Tibial nerve (tissue), 4 donors: ENCODE results near the gene BAG1. TPM values are rescaled to one million over a fixed set of nuclear protein-coding genes. Genes with fewer than 3 reads are reported as not detected.

Source experiments
- DNase-seq, 2 donors: peaks; one replicate each; pipeline ENCODE4 v3.0.0-alpha.2; 2019; ENCODE audit warnings: low spot score in 2 of 2
- H3K27ac ChIP-seq, 4 donors: fragments of 200-600 bp; sonication (generic) in 3 of 4; one replicate each; pipeline ENCODE4 v1.5.1; 2017 to 2019; ENCODE audit warnings: mild to moderate bottlenecking in 1 of 4
- H3K27me3 ChIP-seq, 2 donors: fragments of 200-600 bp; sonication (generic) in 1 of 2; one replicate each; pipeline versions ENCODE4 v1.5.1 to v1.6.0; 2017 to 2019
- H3K36me3 ChIP-seq, 3 donors: fragments of 200-600 bp; sonication (generic); one replicate each; pipeline ENCODE4 v1.5.1; 2018 to 2019
- H3K4me1 ChIP-seq, 4 donors: fragments of 200-600 bp; sonication (generic) in 3 of 4; one replicate each; pipeline ENCODE4 v1.5.1; 2017 to 2019
- H3K4me3 ChIP-seq, 4 donors: fragments of 200-600 bp; sonication (generic) in 3 of 4; one replicate each; pipeline ENCODE4 v1.5.1; 2017 to 2019; ENCODE audit warnings: mild to moderate bottlenecking in 1 of 4, moderate library complexity in 1 of 4
- H3K9me3 ChIP-seq, 4 donors: fragments of 200-600 bp; sonication (generic) in 3 of 4; one replicate each; pipeline ENCODE4 v1.5.1; 2017 to 2019
- CTCF ChIP-seq, 5 experiments: fragments of 200-600 bp in 3 of 5; fragments of 450-650 bp in 2 of 5; sonication (generic) in 3 of 5; IDR thresholded peaks; one replicate each; pipeline ENCODE4 v1.5.1; 2016 to 2019; ENCODE audit warnings: antibody characterized with exemption in 5 of 5, mild to moderate bottlenecking in 3 of 5, moderate library complexity in 2 of 5
- EP300 ChIP-seq, 2 donors: sonication (generic); formaldehyde crosslinking; IDR thresholded peaks; one replicate each; pipeline ENCODE4 v1.6.1; 2017; ENCODE audit warnings: antibody characterized with exemption in 2 of 2, mild to moderate bottlenecking in 1 of 2
- POLR2A ChIP-seq, 2 donors: fragments of 450-650 bp; IDR thresholded peaks; one replicate each; pipeline ENCODE4 v1.6.1; 2017; ENCODE audit warnings: antibody characterized with exemption in 2 of 2, mild to moderate bottlenecking in 2 of 2, moderate library complexity in 2 of 2
- WGBS, 2 donors: methylation state at CpG; one replicate each; pipeline ENCODE4 v1.1.5; 2018; 5-methylcytosine and 5-hydroxymethylcytosine counted together
- total RNA-seq, 4 donors: library from RNA; depleted of rRNA; stranded (reverse); fragments of >200 nt; gene quantifications; one replicate each; pipeline ENCODE4 v1.1.0, GENCODE V29; 2016

The BAG1 gene
- total RNA-seq, 4 donors from 2014 or later = 108 to 134 (median 123) TPM

DNA sequence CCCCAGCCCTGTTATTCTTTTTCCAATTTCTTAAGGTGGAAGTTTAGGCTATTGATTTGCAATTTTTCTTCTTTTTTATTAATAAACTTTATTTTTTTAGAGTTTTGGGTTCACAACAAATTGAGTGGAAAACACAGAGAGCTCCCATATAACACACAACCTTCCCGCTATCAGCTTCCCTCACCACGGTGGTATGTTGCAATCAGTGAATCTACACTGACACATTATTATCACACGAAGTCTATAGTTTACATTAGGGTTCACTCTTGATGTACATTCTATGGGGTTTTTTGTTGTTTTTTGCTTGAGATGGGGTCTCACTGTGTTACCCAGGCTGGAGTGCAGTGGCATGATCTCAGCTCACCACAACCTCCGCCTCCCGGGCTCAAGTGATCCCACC, 21.0 kb upstream of the BAG1 start:
- Histone ChIP-seq H3K4me1 (peaks cover 0 to 25% (median 8%) of the 10 kb centered on the region in 4 donors), H3K27ac (no peak overlapping the region), H3K9me3 (no peaks in the 10 kb centered on the region), H3K36me3 (peaks cover 0 to 54% (median 0%) of the 10 kb centered on the region in 3 donors), H3K27me3 (no peaks in the 10 kb centered on the region), H3K4me3 (no peak overlapping the region)
- DNase-seq = no peak
- WGBS, 2 donors = 80 to 81% methylated on average over 5 of the region's 5 CpGs
- TF ChIP-seq CTCF (IDR thresholded peaks at IDR 0.05) = no peak
- no peak for TF ChIP-seq EP300 (IDR thresholded peaks at IDR 0.05)
- no peak for TF ChIP-seq POLR2A (IDR thresholded peaks at IDR 0.05)

GRCh38 chr9:33277484-33277883, 13.0 kb upstream of the BAG1 start:
- no peak for DNase-seq
- WGBS, 2 donors = 96 to 99% methylated on average over 4 of the region's 4 CpGs
- Histone ChIP-seq H3K4me1 (no peaks in the 10 kb centered on the region), H3K27me3 (no peaks in the 10 kb centered on the region), H3K4me3 (no peak overlapping the region), H3K9me3 (no peaks in the 10 kb centered on the region), H3K36me3 (peaks cover 0 to 99% (median 27%) of the 10 kb centered on the region in 3 donors), H3K27ac (no peak overlapping the region)
- TF ChIP-seq POLR2A (IDR thresholded peaks at IDR 0.05) = no peak

DNA sequence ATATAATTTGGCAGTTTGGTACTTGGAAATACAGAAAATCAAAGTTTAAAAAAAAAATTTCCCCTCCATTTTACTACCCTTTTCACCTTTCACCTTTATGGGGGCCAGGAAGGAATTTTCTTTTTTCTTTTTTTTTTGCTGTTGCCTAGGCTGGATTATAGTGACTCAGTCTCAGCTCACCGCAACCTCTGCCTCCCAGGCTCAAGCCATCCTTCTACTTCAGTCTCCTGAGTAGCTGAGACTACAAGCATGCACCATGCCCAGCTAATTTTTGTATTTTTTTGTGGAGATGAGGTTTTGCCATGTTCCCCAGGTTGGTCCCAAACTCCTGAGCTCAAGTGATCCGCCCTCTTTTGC, 9.4 kb upstream of the BAG1 start:
- no peak overlapping the region for H3K27ac ChIP-seq
- no peak for DNase-seq
- 90 to 96% methylated on average over 2 of the region's 2 CpGs for WGBS, 2 donors
- peaks cover 3 to 100% (median 43%) of the 10 kb centered on the region in 3 donors for H3K36me3 ChIP-seq
- no peaks in the 10 kb centered on the region for H3K4me1 ChIP-seq
- no peaks in the 10 kb centered on the region for H3K27me3 ChIP-seq
- no peaks in the 10 kb centered on the region for H3K9me3 ChIP-seq
- H3K4me3 ChIP-seq = no peak overlapping the region
- TF ChIP-seq CTCF (IDR thresholded peaks at IDR 0.05) (no peak), EP300 (IDR thresholded peaks at IDR 0.05) (no peak), POLR2A (IDR thresholded peaks at IDR 0.05) (no peak)

DNA sequence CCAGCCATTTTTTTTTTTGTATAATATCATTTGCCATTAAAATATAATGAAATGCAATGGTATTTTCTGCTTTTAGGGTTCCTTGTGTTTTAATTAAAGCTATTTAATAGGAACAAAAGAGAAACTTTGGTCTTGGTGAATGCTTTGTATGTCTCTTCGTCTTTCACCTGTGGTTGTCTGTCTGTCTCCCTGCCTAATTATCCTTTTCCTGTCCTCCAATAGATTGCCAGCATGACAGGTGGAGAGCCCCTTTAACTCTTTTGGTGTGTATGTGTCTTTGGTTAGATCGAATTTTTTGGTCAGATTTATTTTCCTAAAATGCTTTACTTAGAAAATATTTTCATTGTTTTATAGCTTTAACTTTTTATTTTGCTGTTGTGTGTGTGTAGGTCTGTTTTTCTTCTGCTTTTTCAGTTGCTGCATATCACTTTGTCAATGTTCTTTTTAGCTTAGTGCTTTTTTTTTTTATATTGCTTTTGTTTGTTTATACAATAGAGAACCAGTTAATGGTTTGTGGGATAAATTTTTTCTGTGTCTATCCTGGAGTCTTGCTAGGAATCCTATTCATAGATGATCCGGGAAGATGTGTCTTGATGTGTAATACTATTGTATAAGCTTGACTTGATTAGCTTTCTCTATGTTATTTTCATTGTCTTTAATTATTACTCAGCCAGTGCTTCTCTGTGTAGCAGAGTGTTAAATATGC, 8.9 kb upstream of the BAG1 start:
- Histone ChIP-seq H3K9me3 (no peaks in the 10 kb centered on the region), H3K36me3 (peaks cover 3 to 99% (median 41%) of the 10 kb centered on the region in 3 donors), H3K27me3 (no peaks in the 10 kb centered on the region), H3K4me1 (no peaks in the 10 kb centered on the region), H3K4me3 (no peak overlapping the region), H3K27ac (no peak overlapping the region)
- no peak for TF ChIP-seq POLR2A (IDR thresholded peaks at IDR 0.05)
- 72 to 74% methylated on average over 3 of the region's 3 CpGs for WGBS, 2 donors
- no peak for DNase-seq

DNA sequence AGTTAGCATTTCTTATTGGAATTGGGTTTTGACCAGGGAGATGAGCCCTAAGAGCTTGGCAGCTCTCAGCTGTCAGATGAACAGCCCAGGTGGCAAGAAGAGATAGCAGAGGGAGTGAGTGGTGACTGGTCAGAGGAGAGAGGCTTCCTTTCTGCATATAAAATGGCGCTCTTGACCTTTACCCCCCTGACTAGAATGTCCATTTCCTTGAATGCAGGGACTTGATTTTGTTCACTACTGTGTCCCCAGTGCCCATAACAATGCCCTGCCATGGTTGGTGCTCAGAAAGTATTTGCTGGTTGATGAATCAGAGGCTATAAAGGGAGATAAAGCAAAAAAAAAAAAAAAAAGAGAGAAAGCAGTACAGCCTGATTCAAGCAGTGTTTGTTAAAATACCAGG, 7.6 kb upstream of the BAG1 start:
- Histone ChIP-seq H3K4me3 (no peak overlapping the region), H3K27ac (no peak overlapping the region), H3K27me3 (no peaks in the 10 kb centered on the region), H3K9me3 (no peaks in the 10 kb centered on the region), H3K4me1 (peaks cover 0 to 7% (median 0%) of the 10 kb centered on the region in 4 donors), H3K36me3 (peaks cover 3 to 99% (median 32%) of the 10 kb centered on the region in 3 donors)
- WGBS, 2 donors = 96 to 100% methylated on average over 1 of the region's 1 CpG
- TF ChIP-seq EP300 (IDR thresholded peaks at IDR 0.05) (no peak), CTCF (IDR thresholded peaks at IDR 0.05) (no peak), POLR2A (IDR thresholded peaks at IDR 0.05) (no peak)
- DNase-seq = no peak

DNA sequence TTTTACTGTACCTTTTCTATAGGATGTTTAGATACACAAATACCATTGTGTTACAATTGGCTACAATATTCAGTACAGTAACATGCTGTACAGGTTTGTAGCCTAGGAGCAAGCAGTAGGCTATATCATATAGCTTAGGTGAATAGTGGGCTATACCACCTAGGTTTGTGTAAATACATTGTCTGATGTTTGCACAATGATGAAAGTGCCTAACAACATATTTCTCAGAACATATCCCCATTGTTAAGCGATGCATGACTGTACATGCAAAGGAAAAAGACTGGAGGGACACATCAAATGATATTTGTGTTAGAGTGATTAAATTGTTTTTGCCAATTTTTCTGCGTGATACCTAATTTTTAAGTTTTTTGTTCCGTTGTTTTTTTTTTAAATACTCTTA, 5.6 kb upstream of the BAG1 start:
- no peaks in the 10 kb centered on the region for H3K27me3 ChIP-seq
- no peaks in the 10 kb centered on the region for H3K9me3 ChIP-seq
- TF ChIP-seq EP300 (IDR thresholded peaks at IDR 0.05) = no peak
- no peak for TF ChIP-seq CTCF (IDR thresholded peaks at IDR 0.05)
- no peak for TF ChIP-seq POLR2A (IDR thresholded peaks at IDR 0.05)
- no peak overlapping the region for H3K4me3 ChIP-seq
- peaks cover 3 to 87% (median 21%) of the 10 kb centered on the region in 3 donors for H3K36me3 ChIP-seq
- H3K27ac ChIP-seq = no peak overlapping the region
- 97% methylated on average over 3 of the region's 3 CpGs for WGBS, 2 donors
- DNase-seq = no peak
- peaks cover 0 to 25% (median 12%) of the 10 kb centered on the region in 4 donors for H3K4me1 ChIP-seq
